T-helper 17 cell (primary cell): Measurements from ENCODE around the gene SLC35C1. TPM values are rescaled to one million over a fixed set of nuclear protein-coding genes. Genes with fewer than 3 reads are reported as not detected.

Experiments
- ATAC-seq: fragments of 150-1000 bp; cut with Tn5 transposase; 2 replicates; pipeline ENCODE4 v1.10.0; 2021; ENCODE audit warnings: mild to moderate bottlenecking, moderate library complexity
- DNase-seq, 3 donors: peaks; one replicate each; pipeline versions ENCODE4 v3.0.0 to v3.0.0-alpha.2; 2020 to 2021
- H3K9me3 ChIP-seq: one replicate; pipeline ENCODE4 v1.7.0; 2013; ENCODE audit warnings: low read length, mild to moderate bottlenecking; ENCODE audit not compliant: control insufficient read depth, poor library complexity, severe bottlenecking
- H3K27ac Mint-ChIP-seq: one replicate; pipeline ENCODE4 v1.8.0; 2022; ENCODE audit warnings: mild to moderate bottlenecking, moderate library complexity, mixed read lengths
- H3K27me3 Mint-ChIP-seq: one replicate; pipeline ENCODE4 v1.8.0; 2022; ENCODE audit warnings: mixed read lengths
- H3K36me3 Mint-ChIP-seq: one replicate; pipeline ENCODE4 v1.8.0; 2022; ENCODE audit warnings: low read depth, mixed read lengths
- H3K4me1 Mint-ChIP-seq: one replicate; pipeline ENCODE4 v1.8.0; 2022; ENCODE audit warnings: mild to moderate bottlenecking, mixed read lengths
- H3K4me3 Mint-ChIP-seq: one replicate; pipeline ENCODE4 v1.8.0; 2022; ENCODE audit warnings: mild to moderate bottlenecking, moderate library complexity, mixed read lengths
- total RNA-seq, 4 donors: library from RNA in 2 of 4; stranded (reverse) in 2 of 4; gene quantifications; one replicate each; pipeline ENCODE4 v1.2.3 and lab custom pipeline; 2022 to 2026

Gene SLC35C1
- total RNA-seq, 2 donors from 2014 or later: 7.9 to 12.6 TPM

- Mint-ChIP-seq H3K27me3 (no peaks in the 10 kb centered on the region), H3K36me3 (no peaks in the 10 kb centered on the region), H3K4me3 (peak overlapping the region; percentile 36), H3K4me1 (peaks cover 39% of the 10 kb centered on the region), H3K27ac (no peak overlapping the region)
- no peaks in the 10 kb centered on the region for H3K9me3 ChIP-seq
- no peak for ATAC-seq
- DNase-seq: no peak
Observed at GRCh38 chr11:45850446-45850845, 45.5 kb downstream of the SLC35C1 start.

- DNase-seq: no peak
- H3K27ac Mint-ChIP-seq: no peak overlapping the region
- H3K9me3 ChIP-seq: no peaks in the 10 kb centered on the region
- H3K4me3 Mint-ChIP-seq: peak overlapping the region; percentile 45
- peaks cover 40% of the 10 kb centered on the region for H3K4me1 Mint-ChIP-seq
- H3K27me3 Mint-ChIP-seq: no peaks in the 10 kb centered on the region
- no peaks in the 10 kb centered on the region for H3K36me3 Mint-ChIP-seq
- ATAC-seq: no peak
Observed at GRCh38 chr11:45851228-45851627, 46.3 kb downstream of the SLC35C1 start.

- Mint-ChIP-seq H3K27me3 (no peaks in the 10 kb centered on the region), H3K36me3 (peaks cover 2% of the 10 kb centered on the region), H3K27ac (no peak overlapping the region), H3K4me3 (no peak overlapping the region), H3K4me1 (peaks cover 37% of the 10 kb centered on the region)
- no peak for DNase-seq
- ATAC-seq: no peak
- H3K9me3 ChIP-seq: no peaks in the 10 kb centered on the region
Observed at GRCh38 chr11:45852018-45852711, 47.2 kb downstream of the SLC35C1 start.

- no peaks in the 10 kb centered on the region for H3K27me3 Mint-ChIP-seq
- peaks cover 4% of the 10 kb centered on the region for H3K36me3 Mint-ChIP-seq
- H3K27ac Mint-ChIP-seq: no peak overlapping the region
- ATAC-seq: no peak
- no peak for DNase-seq
- H3K4me1 Mint-ChIP-seq: peaks cover 37% of the 10 kb centered on the region
- H3K4me3 Mint-ChIP-seq: no peak overlapping the region
- no peaks in the 10 kb centered on the region for H3K9me3 ChIP-seq
Observed at GRCh38 chr11:45852712-45853101, 47.8 kb downstream of the SLC35C1 start.

- Mint-ChIP-seq H3K4me1 (peaks cover 36% of the 10 kb centered on the region), H3K27ac (peak overlapping the region; percentile 34), H3K4me3 (no peak overlapping the region), H3K27me3 (no peaks in the 10 kb centered on the region), H3K36me3 (peaks cover 7% of the 10 kb centered on the region)
- ATAC-seq (no peak), DNase-seq (no peak)
- no peaks in the 10 kb centered on the region for H3K9me3 ChIP-seq
Observed at GRCh38 chr11:45853332-45854219, 48.6 kb downstream of the SLC35C1 start.

- Mint-ChIP-seq H3K4me3 (no peak overlapping the region), H3K36me3 (peaks cover 8% of the 10 kb centered on the region), H3K27ac (no peak overlapping the region), H3K27me3 (no peaks in the 10 kb centered on the region), H3K4me1 (peaks cover 24% of the 10 kb centered on the region)
- no peaks in the 10 kb centered on the region for H3K9me3 ChIP-seq
- DNase-seq (no peak), ATAC-seq (no peak)
Observed at GRCh38 chr11:45855308-45855707, 50.4 kb downstream of the SLC35C1 start.

GRCh38 chr11:45856044-45856468 is 51.1 kb downstream of the SLC35C1 start:
- ATAC-seq: no peak
- Mint-ChIP-seq H3K27me3 (no peaks in the 10 kb centered on the region), H3K4me1 (peaks cover 18% of the 10 kb centered on the region), H3K36me3 (peaks cover 8% of the 10 kb centered on the region), H3K27ac (no peak overlapping the region), H3K4me3 (no peak overlapping the region)
- H3K9me3 ChIP-seq: no peaks in the 10 kb centered on the region
- no peak for DNase-seq

- peaks cover 8% of the 10 kb centered on the region for H3K36me3 Mint-ChIP-seq
- ATAC-seq: no peak
- no peak overlapping the region for H3K4me3 Mint-ChIP-seq
- no peaks in the 10 kb centered on the region for H3K27me3 Mint-ChIP-seq
- H3K27ac Mint-ChIP-seq: no peak overlapping the region
- H3K9me3 ChIP-seq: no peaks in the 10 kb centered on the region
- no peak for DNase-seq
- H3K4me1 Mint-ChIP-seq: peaks cover 11% of the 10 kb centered on the region
Observed at GRCh38 chr11:45857961-45858474, 53.1 kb downstream of the SLC35C1 start.

- ATAC-seq (no peak), DNase-seq (no peak)
- H3K27me3 Mint-ChIP-seq: no peaks in the 10 kb centered on the region
- H3K4me3 Mint-ChIP-seq: no peak overlapping the region
- no peak overlapping the region for H3K27ac Mint-ChIP-seq
- H3K36me3 Mint-ChIP-seq: peaks cover 8% of the 10 kb centered on the region
- H3K9me3 ChIP-seq: no peaks in the 10 kb centered on the region
- H3K4me1 Mint-ChIP-seq: peaks cover 10% of the 10 kb centered on the region
Observed at GRCh38 chr11:45858751-45859398, 53.9 kb downstream of the SLC35C1 start.

GRCh38 chr11:45859661-45860140 is 54.8 kb downstream of the SLC35C1 start:
- H3K27ac Mint-ChIP-seq: no peak overlapping the region
- no peak for ATAC-seq
- peaks cover 8% of the 10 kb centered on the region for H3K36me3 Mint-ChIP-seq
- no peak overlapping the region for H3K4me3 Mint-ChIP-seq
- no peaks in the 10 kb centered on the region for H3K27me3 Mint-ChIP-seq
- DNase-seq: no peak
- H3K4me1 Mint-ChIP-seq: peaks cover 8% of the 10 kb centered on the region
- no peaks in the 10 kb centered on the region for H3K9me3 ChIP-seq

- no peak for ATAC-seq
- DNase-seq: no peak
- no peaks in the 10 kb centered on the region for H3K27me3 Mint-ChIP-seq
- no peak overlapping the region for H3K4me3 Mint-ChIP-seq
- peaks cover 8% of the 10 kb centered on the region for H3K4me1 Mint-ChIP-seq
- H3K27ac Mint-ChIP-seq: peak overlapping the region; percentile 6
- peaks cover 8% of the 10 kb centered on the region for H3K36me3 Mint-ChIP-seq
- no peaks in the 10 kb centered on the region for H3K9me3 ChIP-seq
Observed at GRCh38 chr11:45860348-45860747, 55.4 kb downstream of the SLC35C1 start.

- Mint-ChIP-seq H3K27ac (peak overlapping the region; percentile 6), H3K4me1 (peaks cover 5% of the 10 kb centered on the region), H3K36me3 (peaks cover 13% of the 10 kb centered on the region), H3K4me3 (no peak overlapping the region), H3K27me3 (no peaks in the 10 kb centered on the region)
- H3K9me3 ChIP-seq: no peaks in the 10 kb centered on the region
- no peak for ATAC-seq
- DNase-seq: no peak
Observed at GRCh38 chr11:45860764-45861510, 56.0 kb downstream of the SLC35C1 start.
